HG03521 (cell line): ENCODE measurements around the gene DNAJB14.
"Not testable (repeated sequence)": the region's sequence is repeated elsewhere in the genome, so short reads cannot be mapped to it uniquely, and the experiment has no call there.

Experiments used
- ATAC-seq: cut with Tn5 transposase; IDR thresholded peaks from one replicate; pipeline ENCODE4 v1.9.1; 2021; ENCODE audit warnings: mild to moderate bottlenecking, moderate library complexity; ENCODE audit not compliant: unreplicated experiment

The DNAJB14 gene

GRCh38 chr4:99946356-99947189 is at the start of gene DNAJB14:
Gene DNAJB14 (minus strand): TSS chr4:99946618. CDS start chr4:99946571, 47 bp downstream.
- ATAC-seq: peak; percentile 34

GRCh38 chr4:99991741-99992140 is 45.3 kb upstream of the DNAJB14 start:
- ATAC-seq: no peak

- ATAC-seq: no peak
These were observed 41.3 kb upstream of the DNAJB14 start for GRCh38 chr4:99987681-99988080.

- ATAC-seq: peak; percentile 53
These were observed 40.4 kb upstream of the DNAJB14 start for GRCh38 chr4:99986792-99987191.

- ATAC-seq: no peak
These were observed 37.0 kb upstream of the DNAJB14 start for GRCh38 chr4:99983289-99983943.

GRCh38 chr4:99979872-99980271 is 33.5 kb upstream of the DNAJB14 start:
- no peak for ATAC-seq

- no peak for ATAC-seq
These were observed 25.2 kb upstream of the DNAJB14 start for GRCh38 chr4:99971453-99972111.

GRCh38 chr4:99968330-99968729 is 21.9 kb upstream of the DNAJB14 start:
- ATAC-seq: no peak

- no peak for ATAC-seq
These were observed 20.3 kb upstream of the DNAJB14 start for GRCh38 chr4:99966692-99967091.

GRCh38 chr4:99965674-99966350 is 19.4 kb upstream of the DNAJB14 start:
- no peak for ATAC-seq

GRCh38 chr4:99965173-99965572 is 18.8 kb upstream of the DNAJB14 start:
- ATAC-seq: no peak

GRCh38 chr4:99961711-99962110 is 15.3 kb upstream of the DNAJB14 start:
- ATAC-seq: no peak

GRCh38 chr4:99960648-99961047 is 14.2 kb upstream of the DNAJB14 start:
- ATAC-seq: no peak

GRCh38 chr4:99958207-99958606 is 11.8 kb upstream of the DNAJB14 start:
- not testable (repeated sequence) for ATAC-seq

- ATAC-seq: no peak
These were observed 4.5 kb upstream of the DNAJB14 start for GRCh38 chr4:99950913-99951254.

GRCh38 chr4:99949999-99950912 is 3.8 kb upstream of the DNAJB14 start, which contains the start of gene H2AZ1:
Gene H2AZ1 (minus strand): TSS chr4:99950275. CDS start chr4:99950170, 105 bp downstream.
- peak; percentile 55 for ATAC-seq

GRCh38 chr4:99949034-99949998 is 2.9 kb upstream of the DNAJB14 start:
- ATAC-seq: peak; percentile 24

- no peak for ATAC-seq
These were observed 1.2 kb upstream of the DNAJB14 start for GRCh38 chr4:99947608-99948007.

GRCh38 chr4:99947190-99947578 is 766 bp upstream of the DNAJB14 start:
- no peak for ATAC-seq
